WTC11 (cell line): Measurements from ENCODE around the gene BCAP29.

ENCODE experiments used
- CTCF ChIP-seq: fragments of 200-600 bp; IDR thresholded peaks from 2 replicates; pipeline ENCODE4 v1.8.0; 2022; ENCODE audit warnings: antibody characterized with exemption
- SP1 ChIP-seq: sonication (generic); formaldehyde crosslinking; conservative IDR thresholded peaks from 2 replicates; pipeline ENCODE4 v1.8.1; 2022; ENCODE audit warnings: missing genetic modification reagents

GRCh38 chr7:107610323-107610722, 30.3 kb downstream of the BCAP29 start:
- TF ChIP-seq SP1 (CRISPR knock-in tag) = no peak
- no peak for TF ChIP-seq CTCF
